Measurements from ENCODE around the gene GNG2. TPM values are rescaled to one million over a fixed set of nuclear protein-coding genes. Genes with fewer than 3 reads are reported as not detected.

The GNG2 gene
- total RNA-seq, 1 experiment from 2014 or later = 8.6 TPM

DNA sequence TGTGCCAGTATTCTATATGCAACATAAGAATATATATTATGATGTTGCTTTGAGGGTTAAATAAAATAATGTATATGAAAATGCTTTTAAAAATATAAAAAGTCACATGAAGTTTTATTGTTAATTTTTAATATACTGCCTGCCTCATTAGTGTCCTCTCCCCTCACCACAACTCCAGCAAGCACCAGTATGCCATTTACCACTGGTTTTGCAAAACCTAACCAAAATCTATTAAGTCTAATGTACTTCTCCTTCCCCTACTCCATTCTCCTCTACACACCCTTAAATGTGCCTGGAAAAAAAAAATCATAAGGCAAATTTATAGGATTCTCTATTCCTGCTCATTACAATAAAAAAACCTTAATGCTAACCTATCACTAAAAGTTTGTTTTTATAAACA lies 24.0 kb upstream of the GNG2 start:
- POLR2A ChIA-PET = no interaction called here
- Mint-ChIP-seq H3K4me3 (ENCODE audit: unreplicated experiment) (no peak overlapping the region), H3K27ac (ENCODE audit: unreplicated experiment) (no peak overlapping the region), H3K9me3 (ENCODE audit: unreplicated experiment) (no peaks in the 10 kb centered on the region), H3K36me3 (ENCODE audit: insufficient read depth, unreplicated experiment) (no peaks in the 10 kb centered on the region), H3K4me1 (ENCODE audit: low read depth, unreplicated experiment) (peaks cover 5% of the 10 kb centered on the region), H3K27me3 (ENCODE audit: insufficient read depth, unreplicated experiment) (no peaks in the 10 kb centered on the region)
- BruUV-seq (replicated peaks) = no TSS peak
- no peaks in the 10 kb centered on the region for H3K9me3 ChIP-seq
- DNase-seq = no peak
- no peak overlapping the region for H3K4me3 ChIP-seq (ENCODE audit: low read depth, low read length)
- H3K36me3 ChIP-seq (ENCODE audit: control insufficient read depth, insufficient read depth, low read length) = no peaks in the 10 kb centered on the region
- no peaks in the 10 kb centered on the region for H3K27me3 ChIP-seq (replicated peaks; ENCODE audit: control insufficient read depth, insufficient read depth, low read length)
- intact Hi-C loops (cut with micrococcal nuclease; ENCODE audit: unreplicated experiment) = no loop called here
- CTCF ChIA-PET = no interaction called here
- TF ChIP-seq, protein P1, sequence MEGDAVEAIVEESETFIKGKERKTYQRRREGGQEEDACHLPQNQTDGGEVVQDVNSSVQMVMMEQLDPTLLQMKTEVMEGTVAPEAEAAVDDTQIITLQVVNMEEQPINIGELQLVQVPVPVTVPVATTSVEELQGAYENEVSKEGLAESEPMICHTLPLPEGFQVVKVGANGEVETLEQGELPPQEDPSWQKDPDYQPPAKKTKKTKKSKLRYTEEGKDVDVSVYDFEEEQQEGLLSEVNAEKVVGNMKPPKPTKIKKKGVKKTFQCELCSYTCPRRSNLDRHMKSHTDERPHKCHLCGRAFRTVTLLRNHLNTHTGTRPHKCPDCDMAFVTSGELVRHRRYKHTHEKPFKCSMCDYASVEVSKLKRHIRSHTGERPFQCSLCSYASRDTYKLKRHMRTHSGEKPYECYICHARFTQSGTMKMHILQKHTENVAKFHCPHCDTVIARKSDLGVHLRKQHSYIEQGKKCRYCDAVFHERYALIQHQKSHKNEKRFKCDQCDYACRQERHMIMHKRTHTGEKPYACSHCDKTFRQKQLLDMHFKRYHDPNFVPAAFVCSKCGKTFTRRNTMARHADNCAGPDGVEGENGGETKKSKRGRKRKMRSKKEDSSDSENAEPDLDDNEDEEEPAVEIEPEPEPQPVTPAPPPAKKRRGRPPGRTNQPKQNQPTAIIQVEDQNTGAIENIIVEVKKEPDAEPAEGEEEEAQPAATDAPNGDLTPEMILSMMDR (IDR thresholded peaks at IDR 0.05; ENCODE audit: insufficient read depth in 1 of 2, low read depth in 1 of 2, low read length in 1 of 2, severe bottlenecking in 1 of 2, unreplicated experiment in 1 of 2) = no peak
- peaks cover 19% of the 10 kb centered on the region for H3K4me1 ChIP-seq

DNA sequence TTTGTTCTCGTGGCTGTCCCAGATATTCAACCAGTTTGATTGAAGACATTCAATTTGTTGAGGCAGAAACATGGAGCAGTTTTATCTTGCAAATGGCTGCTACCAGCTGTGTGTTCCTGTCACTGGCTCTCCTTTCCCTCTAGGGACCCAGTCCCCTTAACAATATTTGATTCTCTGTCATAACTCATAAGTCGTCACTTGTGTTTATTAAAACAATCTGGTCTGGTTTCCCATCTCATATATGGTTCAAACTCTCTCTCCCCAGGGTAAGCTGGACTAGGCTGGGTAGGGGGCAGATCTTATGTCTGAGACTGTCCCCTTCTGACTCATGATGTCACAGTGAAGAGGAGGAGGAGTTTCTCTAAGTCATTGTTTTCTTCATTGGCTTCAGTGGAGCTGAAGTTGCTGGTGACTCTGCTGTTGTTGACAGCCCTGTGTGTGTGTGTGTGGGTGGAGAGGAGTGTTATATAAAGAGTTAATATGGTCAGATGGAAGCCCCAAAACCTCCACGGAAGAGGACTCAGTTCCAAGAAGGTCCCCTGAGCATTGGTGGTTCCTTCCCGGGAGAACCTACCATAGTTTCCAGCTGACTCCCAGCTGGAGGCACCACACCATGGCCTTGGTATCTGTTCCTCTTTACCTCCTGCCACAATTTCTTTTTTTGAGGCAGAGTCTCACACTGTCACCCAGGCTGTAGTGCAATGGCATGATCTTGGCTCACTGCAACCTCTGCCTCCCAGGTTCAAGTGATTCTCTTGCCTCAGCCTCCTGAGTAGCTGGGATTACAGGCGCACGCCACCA lies 16.1 kb upstream of the GNG2 start:
- no TSS peak for BruUV-seq (replicated peaks)
- no peaks in the 10 kb centered on the region for H3K27me3 Mint-ChIP-seq (ENCODE audit: insufficient read depth, unreplicated experiment)
- Histone ChIP-seq H3K4me1 (peaks cover 6% of the 10 kb centered on the region), H3K9me3 (no peaks in the 10 kb centered on the region; the same call in 1 of the 2 replicates), H3K27me3 (replicated peaks; ENCODE audit: control insufficient read depth, insufficient read depth, low read length) (no peaks in the 10 kb centered on the region), H3K36me3 (ENCODE audit: control insufficient read depth, insufficient read depth, low read length) (no peaks in the 10 kb centered on the region), H3K4me3 (ENCODE audit: low read depth, low read length) (no peak overlapping the region)
- no peak overlapping the region for H3K27ac Mint-ChIP-seq (ENCODE audit: unreplicated experiment)
- TF ChIP-seq, protein P1 (IDR thresholded peaks at IDR 0.05; ENCODE audit: insufficient read depth in 1 of 2, low read depth in 1 of 2, low read length in 1 of 2, severe bottlenecking in 1 of 2, unreplicated experiment in 1 of 2) = no peak
- no peak overlapping the region for H3K4me3 Mint-ChIP-seq (ENCODE audit: unreplicated experiment)
- peaks cover under 1% of the 10 kb centered on the region for H3K4me1 Mint-ChIP-seq (ENCODE audit: low read depth, unreplicated experiment)
- no peaks in the 10 kb centered on the region for H3K9me3 Mint-ChIP-seq (ENCODE audit: unreplicated experiment)
- CTCF ChIA-PET = no interaction called here
- no peak for DNase-seq
- POLR2A ChIA-PET = no interaction called here
- intact Hi-C loops (cut with micrococcal nuclease; ENCODE audit: unreplicated experiment) = no loop called here
- H3K36me3 Mint-ChIP-seq (ENCODE audit: insufficient read depth, unreplicated experiment) = no peaks in the 10 kb centered on the region

DNA sequence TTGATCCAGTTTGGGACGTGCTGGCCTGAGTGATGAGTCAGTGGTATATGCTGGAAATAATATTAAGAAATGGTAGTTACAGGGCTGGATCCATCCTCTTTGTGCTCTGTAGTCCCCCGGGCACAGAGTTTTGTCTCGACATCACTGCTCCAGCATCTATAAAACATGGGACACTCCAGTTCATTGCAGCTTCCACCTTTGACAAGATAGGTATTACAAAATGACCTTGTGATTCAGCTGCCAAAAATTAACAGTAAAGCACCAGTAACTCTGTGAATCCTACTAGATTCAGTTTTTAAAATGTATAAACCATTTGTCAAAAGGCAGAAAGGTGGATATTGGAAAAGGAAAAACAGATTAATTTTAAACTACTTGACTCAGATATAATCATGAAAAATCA lies 14.6 kb upstream of the GNG2 start:
- H3K36me3 Mint-ChIP-seq (ENCODE audit: insufficient read depth, unreplicated experiment) = no peaks in the 10 kb centered on the region
- no peaks in the 10 kb centered on the region for H3K27me3 Mint-ChIP-seq (ENCODE audit: insufficient read depth, unreplicated experiment)
- H3K27me3 ChIP-seq (replicated peaks; ENCODE audit: control insufficient read depth, insufficient read depth, low read length) = no peaks in the 10 kb centered on the region
- H3K4me1 ChIP-seq = no peaks in the 10 kb centered on the region
- TF ChIP-seq, protein P1 (IDR thresholded peaks at IDR 0.05; ENCODE audit: insufficient read depth in 1 of 2, low read depth in 1 of 2, low read length in 1 of 2, severe bottlenecking in 1 of 2, unreplicated experiment in 1 of 2) = no peak
- H3K9me3 ChIP-seq = no peaks in the 10 kb centered on the region; the same call in 1 of the 2 replicates
- H3K27ac Mint-ChIP-seq (ENCODE audit: unreplicated experiment) = no peak overlapping the region
- DNase-seq = no peak
- H3K4me1 Mint-ChIP-seq (ENCODE audit: low read depth, unreplicated experiment) = no peaks in the 10 kb centered on the region
- POLR2A ChIA-PET = no interaction called here
- CTCF ChIA-PET = no interaction called here
- BruUV-seq (replicated peaks) = no TSS peak
- H3K9me3 Mint-ChIP-seq (ENCODE audit: unreplicated experiment) = no peaks in the 10 kb centered on the region
- H3K36me3 ChIP-seq (ENCODE audit: control insufficient read depth, insufficient read depth, low read length) = no peaks in the 10 kb centered on the region
- intact Hi-C loops (cut with micrococcal nuclease; ENCODE audit: unreplicated experiment) = no loop called here
- H3K4me3 Mint-ChIP-seq (ENCODE audit: unreplicated experiment) = no peak overlapping the region
- H3K4me3 ChIP-seq (ENCODE audit: low read depth, low read length) = no peak overlapping the region

All from Caco-2 (cell line).